IPS-18c (cell line): ENCODE measurements around the gene RPL10A.

Experiments used
- H3K4me3 ChIP-seq: 2 replicates; pipeline ENCODE4 v1.7.0; 2013; ENCODE audit warnings: low read depth, mild to moderate bottlenecking, low read length, moderate library complexity; ENCODE audit not compliant: insufficient read depth
- H3K9me3 ChIP-seq: one replicate; pipeline ENCODE4 v1.6.1; 2013; ENCODE audit warnings: mild to moderate bottlenecking, low read length, moderate library complexity; ENCODE audit not compliant: control insufficient read depth, insufficient read depth

Gene RPL10A

GRCh38 chr6:35483893-35484645, 15.9 kb downstream of the RPL10A start:
- H3K4me3 ChIP-seq = no peak overlapping the region

GRCh38 chr6:35484921-35485392, 16.8 kb downstream of the RPL10A start:
- H3K9me3 ChIP-seq = no peaks in the 10 kb centered on the region
- H3K4me3 ChIP-seq = no peak overlapping the region; the same call in 1 of the 2 replicates

More at GRCh38 chr6:35483893-35484645, 15.9 kb downstream of the RPL10A start:
- H3K9me3 ChIP-seq = no peaks in the 10 kb centered on the region

GRCh38 chr6:35485402-35485877, 17.2 kb downstream of the RPL10A start:
- H3K4me3 ChIP-seq = peak overlapping the region; percentile 39; the same call in 1 of the 2 replicates

DNA sequence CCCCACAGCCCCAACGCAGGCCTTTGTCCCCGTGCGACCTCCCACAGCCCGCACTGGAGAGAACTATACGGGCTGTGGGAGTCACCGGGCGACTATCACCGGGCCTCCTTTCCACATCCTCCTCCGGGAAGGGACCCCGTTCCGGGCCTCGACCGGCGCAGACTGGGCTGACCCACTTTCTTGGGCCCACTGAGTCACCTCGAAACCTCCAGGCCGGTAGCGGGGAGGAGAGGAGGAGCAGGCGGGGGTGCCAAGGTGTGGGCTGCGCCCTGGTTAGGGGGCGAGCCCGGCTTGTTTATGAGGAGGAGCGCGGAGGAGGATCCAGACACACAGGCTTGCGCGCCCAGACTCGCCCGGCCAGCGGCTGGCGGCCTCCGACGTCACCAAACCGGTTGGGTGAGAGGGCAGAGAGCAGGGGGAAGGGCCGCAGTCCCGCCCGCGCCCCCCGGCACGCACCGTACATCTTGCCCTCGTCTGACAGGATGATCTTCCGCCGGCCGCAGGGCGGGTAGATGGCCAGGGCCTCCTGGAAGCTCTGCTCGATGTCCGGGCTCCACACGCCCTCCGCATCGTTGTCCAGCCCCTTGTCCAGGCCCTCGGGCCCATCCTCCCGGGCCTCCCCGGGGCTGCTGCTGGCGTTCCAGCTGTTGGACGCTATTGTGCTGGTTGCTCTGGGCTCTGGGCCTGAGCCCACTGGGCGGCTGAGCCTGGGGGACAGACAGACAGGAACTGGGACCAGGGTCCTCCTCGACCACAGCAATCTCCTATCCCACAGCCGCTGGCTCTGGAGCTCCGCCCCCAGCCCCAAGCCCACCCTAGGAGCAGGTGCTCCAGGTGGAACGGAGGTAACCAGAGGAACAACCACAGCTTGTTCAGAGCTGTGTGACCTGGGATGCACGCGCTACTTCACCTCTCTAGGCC, 18.1 kb downstream of the RPL10A start:
- H3K4me3 ChIP-seq = peak overlapping the region; percentile 39

More at GRCh38 chr6:35485402-35485877, 17.2 kb downstream of the RPL10A start:
- no peaks in the 10 kb centered on the region for H3K9me3 ChIP-seq

GRCh38 chr6:35487658-35488516, 19.7 kb downstream of the RPL10A start:
- H3K4me3 ChIP-seq = peak overlapping the region; percentile 15
- no peaks in the 10 kb centered on the region for H3K9me3 ChIP-seq

More for the DNA sequence above, 18.1 kb downstream of the RPL10A start:
- no peaks in the 10 kb centered on the region for H3K9me3 ChIP-seq

DNA sequence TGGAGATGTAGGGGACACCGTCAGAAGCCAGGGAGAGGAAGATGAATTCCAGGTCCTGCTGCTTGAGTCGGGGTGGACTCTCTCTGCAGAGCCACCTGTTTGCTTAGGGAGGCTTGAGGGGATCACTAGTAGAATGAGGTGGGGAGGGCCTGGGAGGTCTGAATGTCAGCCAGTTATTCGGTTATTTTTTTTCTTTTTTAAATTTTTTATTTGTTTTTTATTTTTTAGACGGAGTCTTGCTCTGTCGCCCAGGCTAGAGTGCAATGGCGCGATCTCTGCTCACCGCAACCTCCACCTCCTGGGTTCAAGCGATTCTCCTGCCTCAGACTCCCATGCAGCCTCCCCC, 20.3 kb downstream of the RPL10A start:
- no peak overlapping the region for H3K4me3 ChIP-seq

DNA sequence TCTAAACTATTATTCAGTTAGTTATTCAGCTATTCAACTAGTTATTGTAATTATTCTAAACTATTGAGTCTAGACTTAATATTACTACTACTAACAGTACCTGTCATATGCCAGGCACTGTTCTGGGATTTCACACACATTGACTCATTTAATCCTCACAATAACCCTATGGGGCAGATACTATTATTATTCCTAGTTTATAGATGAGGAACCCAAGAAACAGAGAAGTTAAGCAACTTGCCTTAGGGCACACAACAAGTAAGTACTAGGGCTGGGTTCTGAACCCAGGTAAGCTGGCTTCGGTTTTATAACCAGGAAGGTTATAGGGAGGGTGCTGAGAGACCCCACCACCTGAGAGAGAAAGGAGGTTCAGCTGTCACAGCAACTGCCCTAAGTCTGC, 20.9 kb downstream of the RPL10A start:
- H3K9me3 ChIP-seq = no peaks in the 10 kb centered on the region
- H3K4me3 ChIP-seq = no peak overlapping the region

More for the DNA sequence above, 20.3 kb downstream of the RPL10A start:
- H3K9me3 ChIP-seq = no peaks in the 10 kb centered on the region

GRCh38 chr6:35489995-35490791, 22.0 kb downstream of the RPL10A start:
- no peaks in the 10 kb centered on the region for H3K9me3 ChIP-seq
- peak overlapping the region; percentile 32 for H3K4me3 ChIP-seq

DNA sequence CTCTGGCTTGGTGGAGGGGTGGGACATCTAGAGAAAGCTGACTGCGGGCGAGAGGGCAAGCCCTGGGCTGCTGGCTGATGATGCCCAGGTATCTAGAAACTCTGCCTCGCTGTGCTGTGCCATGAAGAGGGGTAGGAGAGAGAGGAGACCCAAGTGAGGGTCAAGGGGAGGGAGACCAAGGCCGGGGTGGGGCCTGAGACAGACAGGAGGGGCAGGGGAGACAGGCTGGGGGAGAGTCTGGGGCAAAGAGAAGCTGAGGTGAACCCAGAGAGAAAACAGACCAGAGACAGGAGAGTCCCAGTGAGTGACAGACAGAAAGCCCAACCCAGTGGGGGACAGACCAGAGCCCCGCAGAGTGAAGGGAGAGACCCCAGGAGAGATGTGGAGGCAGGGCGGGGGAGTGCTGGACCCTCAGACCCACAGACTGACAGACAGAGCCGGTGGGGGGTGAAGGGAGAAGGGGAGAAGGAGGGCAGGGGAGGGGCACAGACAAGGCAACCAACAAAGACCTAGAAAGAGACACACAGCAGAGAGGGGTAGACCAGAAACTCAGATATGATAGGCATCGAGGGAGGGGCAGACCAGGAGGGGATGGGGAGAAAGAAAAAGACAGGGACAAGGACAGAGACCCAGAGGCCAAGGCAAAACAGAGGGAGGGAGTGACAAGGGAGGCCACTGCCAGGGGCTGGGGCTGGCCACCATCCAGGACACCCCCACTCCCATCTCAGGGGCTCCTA, 22.8 kb downstream of the RPL10A start:
- Histone ChIP-seq H3K9me3 (no peaks in the 10 kb centered on the region), H3K4me3 (peak overlapping the region; percentile 28; the same call in 1 of the 2 replicates)

DNA sequence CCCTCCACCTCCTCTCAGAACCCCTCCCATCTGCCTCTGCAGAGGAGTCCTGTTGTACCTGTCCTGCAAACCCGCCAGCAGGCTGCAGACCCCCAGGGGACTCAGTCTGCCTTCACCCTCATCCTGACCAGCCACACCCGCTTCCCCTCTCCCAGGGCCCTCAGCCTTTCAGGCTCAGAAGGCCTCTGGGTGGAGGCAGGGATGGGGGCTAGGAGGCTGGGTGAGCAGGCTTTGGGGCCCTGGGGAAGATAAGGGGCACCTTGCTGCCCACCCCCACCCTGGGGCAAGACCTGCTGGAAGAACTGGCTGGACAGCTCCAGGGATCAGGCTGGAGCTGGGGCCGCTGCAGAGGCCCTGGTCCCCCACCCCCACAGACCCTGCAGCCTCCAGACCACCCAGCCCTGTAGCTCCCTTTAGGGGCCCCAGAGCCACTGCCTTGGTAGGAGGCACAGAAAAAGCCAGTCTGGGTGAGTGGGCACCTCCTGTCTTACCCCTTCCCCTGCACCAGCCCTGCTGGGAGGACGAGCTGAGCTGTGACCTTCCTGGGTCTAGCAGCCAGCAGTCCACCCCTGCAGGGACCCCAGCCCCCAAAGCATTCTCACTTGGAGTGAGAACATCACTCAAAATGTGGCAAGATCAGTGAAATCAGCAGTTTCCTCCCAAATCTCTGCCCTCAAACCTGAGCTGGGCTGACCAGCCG, 23.5 kb downstream of the RPL10A start:
- Histone ChIP-seq H3K4me3 (peak overlapping the region; percentile 28; the same call in 1 of the 2 replicates), H3K9me3 (peaks cover 2% of the 10 kb centered on the region)

GRCh38 chr6:35492258-35492973, 24.2 kb downstream of the RPL10A start:
- Histone ChIP-seq H3K4me3 (no peak overlapping the region), H3K9me3 (peaks cover 2% of the 10 kb centered on the region)

GRCh38 chr6:35492974-35493284, 24.7 kb downstream of the RPL10A start:
- peaks cover 2% of the 10 kb centered on the region for H3K9me3 ChIP-seq
- H3K4me3 ChIP-seq = no peak overlapping the region

- Histone ChIP-seq H3K9me3 (peaks cover 2% of the 10 kb centered on the region), H3K4me3 (no peak overlapping the region)
These were observed 25.2 kb downstream of the RPL10A start for GRCh38 chr6:35493307-35493983.

- Histone ChIP-seq H3K4me3 (no peak overlapping the region), H3K9me3 (peaks cover 2% of the 10 kb centered on the region)
These were observed 26.0 kb downstream of the RPL10A start for GRCh38 chr6:35494161-35494563.
